Immature natural killer cell (primary cell): ENCODE data around the gene ZNF609. TPM values are rescaled to one million over a fixed set of nuclear protein-coding genes. Genes with fewer than 3 reads are reported as not detected.
A peak's percentile ranks its signal among the peaks of the same experiment; 100 is the strongest.

Experiments
- DNase-seq, 3 donors: peaks; one replicate each; pipeline ENCODE4 v3.0.0; 2022; ENCODE audit warnings: mixed read lengths in 1 of 3
- H3K27ac Mint-ChIP-seq, 6 donors: one replicate each; pipeline ENCODE4 v1.8.0; 2020; ENCODE audit warnings: mixed read lengths in 6 of 6, mild to moderate bottlenecking in 5 of 6, inconsistent platforms in 4 of 6, moderate library complexity in 3 of 6
- H3K27me3 Mint-ChIP-seq, 3 donors: one replicate each; pipeline ENCODE4 v1.8.0; 2020 to 2021; ENCODE audit warnings: low read depth in 3 of 3, mild to moderate bottlenecking in 3 of 3, mixed read lengths in 3 of 3, moderate library complexity in 3 of 3, inconsistent platforms in 1 of 3
- H3K36me3 Mint-ChIP-seq, 3 donors: one replicate each; pipeline ENCODE4 v1.8.0; 2020; ENCODE audit warnings: mixed read lengths in 3 of 3, inconsistent platforms in 2 of 3, mild to moderate bottlenecking in 2 of 3
- H3K4me1 Mint-ChIP-seq, 2 donors: one replicate each; pipeline ENCODE4 v1.8.0; 2020; ENCODE audit warnings: inconsistent platforms in 2 of 2, mild to moderate bottlenecking in 2 of 2, mixed read lengths in 2 of 2, moderate library complexity in 1 of 2
- H3K4me3 Mint-ChIP-seq, 5 donors: one replicate each; pipeline ENCODE4 v1.8.0; 2020; ENCODE audit warnings: mild to moderate bottlenecking in 5 of 5, mixed read lengths in 5 of 5, inconsistent platforms in 3 of 5, moderate library complexity in 3 of 5
- H3K9me3 Mint-ChIP-seq, 6 donors: one replicate each; pipeline ENCODE4 v1.8.0; 2020; ENCODE audit warnings: mild to moderate bottlenecking in 6 of 6, mixed read lengths in 6 of 6, inconsistent platforms in 4 of 6, moderate library complexity in 3 of 6
- polyA plus RNA-seq, 3 donors: library from polyadenylated mRNA; unstranded; fragments of 300-500 nt; fragmentation: Illumina TruSeq; gene quantifications; one replicate each; pipeline ENCODE4 v1.2.3, GENCODE V29; 2021

The ZNF609 gene
- polyA plus RNA-seq, 3 donors from 2014 or later = 0.04 to 11.3 (median 2.6) TPM

DNA sequence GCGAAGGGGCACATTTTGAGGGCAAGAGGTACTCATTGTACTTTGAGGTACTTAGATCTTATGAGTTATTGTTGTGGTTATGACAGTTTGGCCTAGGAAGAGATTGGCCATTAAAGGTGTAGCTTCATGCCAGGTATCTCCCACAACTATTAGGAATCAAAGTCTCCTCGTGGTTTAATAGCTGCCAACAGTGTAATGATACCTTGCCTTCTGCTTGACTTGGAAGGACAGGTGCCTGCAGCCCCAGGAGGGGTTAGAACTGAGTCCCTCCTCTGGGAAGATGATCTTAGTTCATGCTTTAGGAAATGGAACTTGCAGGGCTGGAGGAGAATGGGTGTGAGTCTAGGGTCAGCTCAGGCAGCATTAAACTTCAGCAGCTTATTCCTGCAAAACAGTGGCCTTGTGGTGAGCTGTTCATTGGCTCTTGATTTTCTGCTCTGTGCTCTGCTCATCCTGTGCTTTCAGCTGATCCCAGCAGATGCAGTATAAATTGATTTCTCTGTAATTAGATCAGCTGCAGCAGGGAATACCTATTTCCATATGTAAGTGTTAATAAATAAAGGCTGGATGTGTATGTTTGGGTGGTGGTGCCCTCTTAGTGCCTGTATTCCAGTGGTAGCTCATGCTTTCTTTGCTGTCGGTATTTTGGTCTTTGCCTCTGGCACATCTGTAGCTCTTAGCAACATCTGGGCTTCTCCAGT lies 40.5 kb downstream of the ZNF609 start:
- Mint-ChIP-seq H3K4me3 (no peak overlapping the region), H3K27me3 (peaks cover 0 to 1% (median 0%) of the 10 kb centered on the region in 3 donors), H3K4me1 (peaks cover 51 to 64% of the 10 kb centered on the region in 2 donors), H3K36me3 (peaks cover 12 to 32% (median 13%) of the 10 kb centered on the region in 3 donors), H3K27ac (peak overlapping the region in 1 of 6 donors; percentile 5), H3K9me3 (no peaks in the 10 kb centered on the region)
- no peak for DNase-seq

- Mint-ChIP-seq H3K36me3 (peaks cover 11 to 28% (median 12%) of the 10 kb centered on the region in 3 donors), H3K27me3 (peaks cover 0 to 1% (median 0%) of the 10 kb centered on the region in 3 donors), H3K4me3 (no peak overlapping the region), H3K27ac (peak overlapping the region in 2 of 6 donors; percentile 5 to 24), H3K9me3 (no peaks in the 10 kb centered on the region), H3K4me1 (peaks cover 48 to 58% of the 10 kb centered on the region in 2 donors)
- no peak for DNase-seq
Observed at GRCh38 chr15:64501396-64501715, 41.0 kb downstream of the ZNF609 start.

- peaks cover 10 to 29% (median 11%) of the 10 kb centered on the region in 3 donors for H3K36me3 Mint-ChIP-seq
- H3K27me3 Mint-ChIP-seq = peaks cover 0 to under 1% (median 0%) of the 10 kb centered on the region in 3 donors
- peak overlapping the region in 1 of 5 donors; percentile 19 for H3K4me3 Mint-ChIP-seq
- peaks cover 53 to 65% of the 10 kb centered on the region in 2 donors for H3K4me1 Mint-ChIP-seq
- DNase-seq = no peak
- H3K9me3 Mint-ChIP-seq = no peaks in the 10 kb centered on the region
- H3K27ac Mint-ChIP-seq = peak overlapping the region; percentile 14 to 76 (median 61)
Observed at GRCh38 chr15:64502151-64502550, 41.8 kb downstream of the ZNF609 start.

GRCh38 chr15:64502551-64502950 lies 42.2 kb downstream of the ZNF609 start:
- peaks cover 8 to 26% (median 11%) of the 10 kb centered on the region in 3 donors for H3K36me3 Mint-ChIP-seq
- H3K27me3 Mint-ChIP-seq = no peaks in the 10 kb centered on the region
- H3K4me1 Mint-ChIP-seq = peaks cover 54 to 69% of the 10 kb centered on the region in 2 donors
- no peaks in the 10 kb centered on the region for H3K9me3 Mint-ChIP-seq
- peak overlapping the region; percentile 14 to 76 (median 60) for H3K27ac Mint-ChIP-seq
- no peak for DNase-seq
- H3K4me3 Mint-ChIP-seq = peak overlapping the region in 4 of 5 donors; percentile 4 to 19 (median 16)

DNA sequence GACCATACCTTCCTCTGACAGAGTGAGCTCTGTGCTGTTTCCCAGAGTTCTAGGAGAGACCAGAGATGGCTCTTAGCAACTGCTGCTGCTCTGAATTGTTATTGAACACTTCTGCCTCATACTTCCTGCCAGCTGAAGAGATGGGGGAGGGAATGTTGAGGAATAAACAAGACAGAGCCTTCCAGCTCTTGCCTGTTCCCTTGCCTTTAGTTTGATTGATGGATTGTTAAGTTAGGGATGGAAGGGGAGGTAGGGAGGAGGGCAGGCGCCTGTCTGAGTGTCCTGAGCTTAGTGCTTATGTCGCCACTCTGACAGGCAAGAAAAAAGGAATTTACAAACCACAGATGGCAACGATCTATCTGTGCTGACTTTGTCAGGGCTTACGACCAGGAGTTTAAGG lies 42.8 kb downstream of the ZNF609 start:
- H3K9me3 Mint-ChIP-seq = no peaks in the 10 kb centered on the region
- H3K4me3 Mint-ChIP-seq = peak overlapping the region; percentile 4 to 53 (median 22)
- H3K4me1 Mint-ChIP-seq = peaks cover 56 to 75% of the 10 kb centered on the region in 2 donors
- peaks cover 8 to 26% (median 11%) of the 10 kb centered on the region in 3 donors for H3K36me3 Mint-ChIP-seq
- H3K27ac Mint-ChIP-seq = peak overlapping the region; percentile 14 to 76 (median 67)
- H3K27me3 Mint-ChIP-seq = no peaks in the 10 kb centered on the region
- no peak for DNase-seq

DNA sequence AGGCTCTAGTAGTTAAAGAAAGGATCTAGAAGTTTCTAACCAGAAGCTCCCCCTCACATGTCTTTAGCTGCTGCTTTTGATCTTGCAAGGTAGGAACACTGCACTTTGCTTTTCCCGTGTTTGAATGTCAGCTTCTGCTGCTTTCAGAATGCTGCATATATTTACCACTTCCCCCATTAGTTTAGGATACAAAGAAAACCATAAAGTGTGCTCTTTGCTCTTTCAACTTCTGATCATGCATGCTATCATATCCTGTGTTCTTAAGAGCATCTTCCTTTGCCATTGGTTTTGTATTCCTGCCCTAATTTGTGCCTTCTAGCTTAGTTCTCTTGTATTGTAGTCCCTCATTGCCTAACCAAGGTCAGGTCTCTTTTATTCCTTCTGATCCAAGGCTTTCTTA lies 43.3 kb downstream of the ZNF609 start:
- H3K36me3 Mint-ChIP-seq = peaks cover 8 to 26% (median 11%) of the 10 kb centered on the region in 3 donors
- H3K4me3 Mint-ChIP-seq = peak overlapping the region; percentile 4 to 53 (median 22)
- peaks cover 56 to 80% of the 10 kb centered on the region in 2 donors for H3K4me1 Mint-ChIP-seq
- no peak for DNase-seq
- no peaks in the 10 kb centered on the region for H3K27me3 Mint-ChIP-seq
- peak overlapping the region; percentile 14 to 76 (median 67) for H3K27ac Mint-ChIP-seq
- H3K9me3 Mint-ChIP-seq = no peaks in the 10 kb centered on the region

GRCh38 chr15:64507293-64507802 lies 47.0 kb downstream of the ZNF609 start:
- Mint-ChIP-seq H3K4me1 (peaks cover 41 to 59% of the 10 kb centered on the region in 2 donors), H3K27me3 (no peaks in the 10 kb centered on the region)
- DNase-seq = peak in 2 of 3 donors; percentile 1 to 10

DNA sequence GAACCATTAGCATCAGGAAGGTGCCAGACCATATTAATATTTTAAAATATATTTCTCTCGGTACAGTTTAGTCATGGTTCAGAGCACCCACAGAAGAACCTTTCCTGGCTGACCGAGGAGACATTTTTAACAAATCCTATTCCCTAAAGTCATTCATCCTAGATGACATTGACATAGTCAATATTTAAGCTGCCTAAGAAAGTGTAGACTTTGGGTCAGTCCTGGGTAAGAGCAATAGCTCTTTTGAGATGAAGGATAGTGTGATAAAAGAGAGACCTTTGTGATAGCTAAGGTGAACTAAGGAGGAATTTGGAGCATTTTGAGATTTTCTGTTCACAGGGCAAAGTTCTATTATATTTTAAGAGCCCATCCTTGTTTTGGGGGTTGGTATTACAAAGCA lies 47.5 kb downstream of the ZNF609 start:
- Mint-ChIP-seq H3K27ac (peak overlapping the region in 4 of 6 donors; percentile 55 to 74 (median 66)), H3K4me1 (peaks cover 36 to 54% of the 10 kb centered on the region in 2 donors), H3K27me3 (no peaks in the 10 kb centered on the region), H3K9me3 (no peaks in the 10 kb centered on the region), H3K4me3 (no peak overlapping the region), H3K36me3 (peaks cover 0 to 3% (median 0%) of the 10 kb centered on the region in 3 donors)
- DNase-seq = no peak

More at GRCh38 chr15:64507293-64507802, 47.0 kb downstream of the ZNF609 start:
- Mint-ChIP-seq H3K9me3 (no peaks in the 10 kb centered on the region), H3K27ac (peak overlapping the region in 5 of 6 donors; percentile 15 to 73 (median 55)), H3K36me3 (peaks cover 0 to 3% (median 0%) of the 10 kb centered on the region in 3 donors), H3K4me3 (no peak overlapping the region)

- Mint-ChIP-seq H3K36me3 (no peaks in the 10 kb centered on the region), H3K4me3 (no peak overlapping the region), H3K4me1 (peaks cover 26 to 48% of the 10 kb centered on the region in 2 donors), H3K27me3 (no peaks in the 10 kb centered on the region), H3K9me3 (no peaks in the 10 kb centered on the region), H3K27ac (peak overlapping the region in 5 of 6 donors; percentile 46 to 84 (median 51))
- DNase-seq = no peak
Observed at GRCh38 chr15:64513823-64514222, 53.4 kb downstream of the ZNF609 start.

- no peaks in the 10 kb centered on the region for H3K36me3 Mint-ChIP-seq
- no peak for DNase-seq
- H3K4me1 Mint-ChIP-seq = peaks cover 21 to 50% of the 10 kb centered on the region in 2 donors
- no peak overlapping the region for H3K4me3 Mint-ChIP-seq
- no peaks in the 10 kb centered on the region for H3K27me3 Mint-ChIP-seq
- no peaks in the 10 kb centered on the region for H3K9me3 Mint-ChIP-seq
- H3K27ac Mint-ChIP-seq = no peak overlapping the region
Observed at GRCh38 chr15:64515196-64515595, 54.8 kb downstream of the ZNF609 start.

GRCh38 chr15:64515825-64516224 lies 55.4 kb downstream of the ZNF609 start:
- Mint-ChIP-seq H3K27ac (no peak overlapping the region), H3K4me3 (no peak overlapping the region), H3K4me1 (peaks cover 22 to 54% of the 10 kb centered on the region in 2 donors)

GRCh38 chr15:64519897-64520296 lies 59.5 kb downstream of the ZNF609 start:
- no peaks in the 10 kb centered on the region for H3K36me3 Mint-ChIP-seq
- no peaks in the 10 kb centered on the region for H3K27me3 Mint-ChIP-seq
- no peak for DNase-seq
- H3K9me3 Mint-ChIP-seq = no peaks in the 10 kb centered on the region
- H3K4me3 Mint-ChIP-seq = no peak overlapping the region
- H3K4me1 Mint-ChIP-seq = peaks cover 20 to 58% of the 10 kb centered on the region in 2 donors
- H3K27ac Mint-ChIP-seq = peak overlapping the region in 1 of 6 donors; percentile 20

More at GRCh38 chr15:64515825-64516224, 55.4 kb downstream of the ZNF609 start:
- H3K36me3 Mint-ChIP-seq = no peaks in the 10 kb centered on the region
- DNase-seq = no peak
- no peaks in the 10 kb centered on the region for H3K9me3 Mint-ChIP-seq
- H3K27me3 Mint-ChIP-seq = no peaks in the 10 kb centered on the region

DNA sequence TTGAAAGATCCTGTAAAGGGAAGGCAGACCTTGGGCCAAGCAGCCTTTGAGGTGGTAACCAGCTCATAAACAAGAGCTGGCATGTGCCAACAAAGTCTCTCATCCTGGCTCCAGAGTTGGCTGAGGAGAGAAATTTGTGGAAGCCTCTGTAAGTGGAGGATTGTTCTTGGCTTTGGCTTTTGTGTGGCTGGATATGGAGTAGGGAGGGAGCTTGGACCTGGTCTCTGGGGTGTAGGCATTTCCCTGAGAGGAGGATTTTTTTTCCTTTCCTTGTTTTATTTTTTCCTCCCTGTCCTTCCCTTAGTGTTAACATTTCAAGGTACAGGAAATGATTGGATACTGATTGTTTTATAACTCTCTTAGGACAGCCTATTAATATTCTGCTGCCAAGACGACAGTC lies 60.8 kb downstream of the ZNF609 start:
- H3K27ac Mint-ChIP-seq = peak overlapping the region in 4 of 6 donors; percentile 7 to 28 (median 10)
- DNase-seq = no peak
- no peaks in the 10 kb centered on the region for H3K9me3 Mint-ChIP-seq
- H3K36me3 Mint-ChIP-seq = no peaks in the 10 kb centered on the region
- no peaks in the 10 kb centered on the region for H3K27me3 Mint-ChIP-seq
- H3K4me3 Mint-ChIP-seq = no peak overlapping the region
- peaks cover 25 to 67% of the 10 kb centered on the region in 2 donors for H3K4me1 Mint-ChIP-seq

DNA sequence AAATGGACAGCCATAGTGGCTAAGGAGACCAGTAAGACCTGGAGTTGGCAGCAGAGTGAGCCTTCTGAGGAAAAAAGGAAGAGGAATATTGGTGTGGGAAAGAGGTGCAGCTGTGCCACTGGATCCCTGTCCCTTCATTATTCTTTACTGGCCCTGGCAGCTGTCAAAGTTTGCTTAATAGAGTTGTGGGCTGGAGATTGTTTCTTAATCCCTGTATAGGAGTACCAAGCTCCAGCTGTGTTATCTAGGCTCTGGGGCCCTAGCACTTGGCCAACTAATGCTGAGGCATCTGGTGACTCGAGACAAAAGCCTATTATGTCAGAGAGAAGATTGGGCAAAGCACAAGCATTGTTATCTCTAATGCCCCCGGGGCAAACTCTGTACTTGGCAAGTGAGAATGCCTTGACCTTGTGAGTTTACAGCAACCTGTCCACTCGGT lies 61.4 kb downstream of the ZNF609 start:
- H3K36me3 Mint-ChIP-seq = no peaks in the 10 kb centered on the region
- peak overlapping the region in 3 of 6 donors; percentile 1 to 54 (median 7) for H3K27ac Mint-ChIP-seq
- no peaks in the 10 kb centered on the region for H3K27me3 Mint-ChIP-seq
- no peak for DNase-seq
- no peak overlapping the region for H3K4me3 Mint-ChIP-seq
- no peaks in the 10 kb centered on the region for H3K9me3 Mint-ChIP-seq
- H3K4me1 Mint-ChIP-seq = peaks cover 26 to 69% of the 10 kb centered on the region in 2 donors
